Mesenchymal stem cell (in vitro differentiated cells and primary cell): ENCODE data around the gene UBE2L3.
"Not testable (repeated sequence)": the region's sequence is repeated elsewhere in the genome, so short reads cannot be mapped to it uniquely, and the experiment has no call there.

ENCODE experiments used
- DNase-seq: peaks from one replicate; pipeline ENCODE4 v3.0.0-alpha.2; 2013
- H2AFZ ChIP-seq: one replicate; pipeline ENCODE4 v1.6.1; 2013; ENCODE audit warnings: low read depth, mild to moderate bottlenecking, control low read depth, inconsistent platforms, low read length, moderate library complexity
- H2AK5ac ChIP-seq: 2 replicates; pipeline ENCODE4 v1.6.1; 2013; ENCODE audit warnings: low read length, moderate library complexity, mild to moderate bottlenecking, inconsistent platforms; ENCODE audit not compliant: severe bottlenecking
- H2BK120ac ChIP-seq: one replicate; pipeline ENCODE4 v1.6.1; 2013; ENCODE audit warnings: low read depth, mild to moderate bottlenecking, inconsistent platforms, low read length, moderate library complexity
- H2BK12ac ChIP-seq, 2 experiments: one replicate each; pipeline ENCODE4 v1.6.1; 2013; ENCODE audit warnings: inconsistent platforms in 2 of 2, low read length in 2 of 2, mild to moderate bottlenecking in 2 of 2, moderate library complexity in 2 of 2, control low read depth in 1 of 2
- H2BK15ac ChIP-seq: one replicate; pipeline ENCODE4 v1.6.1; 2013; ENCODE audit warnings: mild to moderate bottlenecking, low read depth, inconsistent platforms; ENCODE audit not compliant: poor library complexity, severe bottlenecking
- H2BK5ac ChIP-seq: 2 replicates; pipeline ENCODE4 v1.6.1; 2013; ENCODE audit warnings: low read depth, mild to moderate bottlenecking, low read length, control low read depth, inconsistent platforms; ENCODE audit not compliant: poor library complexity, severe bottlenecking
- H3K14ac ChIP-seq, 2 experiments: one replicate each; pipeline ENCODE4 v1.6.1; 2013; ENCODE audit warnings: inconsistent platforms in 2 of 2, low read length in 2 of 2, control low read depth in 1 of 2, mild to moderate bottlenecking in 1 of 2, moderate library complexity in 1 of 2
- H3K18ac ChIP-seq, 2 experiments: one replicate each; pipeline ENCODE4 v1.6.1; 2013; ENCODE audit warnings: inconsistent platforms in 2 of 2, low read length in 2 of 2, control low read depth in 1 of 2, low read depth in 1 of 2, mild to moderate bottlenecking in 1 of 2
- H3K23ac ChIP-seq, 2 experiments: one replicate each; pipeline ENCODE4 v1.6.1; 2013; ENCODE audit warnings: inconsistent platforms in 2 of 2, low read length in 2 of 2, mild to moderate bottlenecking in 2 of 2, moderate library complexity in 2 of 2, control low read depth in 1 of 2
- H3K27ac ChIP-seq: 2 replicates; pipeline ENCODE4 v1.5.1; 2013; ENCODE audit warnings: mild to moderate bottlenecking, moderate library complexity, low read length, control low read depth, inconsistent platforms; ENCODE audit not compliant: poor library complexity, severe bottlenecking
- H3K27me3 ChIP-seq, 2 experiments: 2 replicates each; pipeline versions ENCODE4 v1.6.1 to v1.7.0; 2013; ENCODE audit warnings: low read length in 2 of 2, mild to moderate bottlenecking in 2 of 2, moderate library complexity in 2 of 2, control low read depth in 1 of 2, inconsistent platforms in 1 of 2; ENCODE audit not compliant: control insufficient read depth in 1 of 2, insufficient read depth in 1 of 2
- H3K36me3 ChIP-seq, 2 experiments: 2 replicates each; pipeline versions ENCODE4 v1.6.1 to v1.7.0; 2013; ENCODE audit warnings: low read length in 2 of 2, control low read depth in 1 of 2, inconsistent platforms in 1 of 2, low read depth in 1 of 2, mild to moderate bottlenecking in 1 of 2; ENCODE audit not compliant: insufficient read depth in 2 of 2, control insufficient read depth in 1 of 2
- H3K4ac ChIP-seq, 2 experiments: one replicate each; pipeline ENCODE4 v1.6.1; 2013; ENCODE audit warnings: inconsistent platforms in 2 of 2, low read length in 2 of 2, mild to moderate bottlenecking in 2 of 2, moderate library complexity in 2 of 2, control low read depth in 1 of 2, low read depth in 1 of 2
- H3K4me1 ChIP-seq: 2 replicates; pipeline ENCODE4 v1.6.1; 2013; ENCODE audit warnings: low read depth, low read length, control low read depth; ENCODE audit not compliant: control insufficient read depth, insufficient read depth
- H3K4me2 ChIP-seq: 2 replicates; pipeline ENCODE4 v1.6.1; 2013; ENCODE audit warnings: low read length, mild to moderate bottlenecking, inconsistent platforms; ENCODE audit not compliant: poor library complexity, severe bottlenecking
- H3K4me3 ChIP-seq, 2 experiments: 2 replicates each; pipeline versions ENCODE4 v1.5.1 to v1.7.0; 2013; ENCODE audit warnings: low read length in 2 of 2, mild to moderate bottlenecking in 2 of 2, control low read depth in 1 of 2, low read depth in 1 of 2; ENCODE audit not compliant: insufficient read depth in 1 of 2
- H3K79me1 ChIP-seq: replicated peaks from 2 replicates; pipeline ENCODE4 v1.6.1; 2013; ENCODE audit warnings: mild to moderate bottlenecking, control low read depth, low read length, inconsistent platforms; ENCODE audit not compliant: poor library complexity, severe bottlenecking
- H3K9ac ChIP-seq: 2 replicates; pipeline ENCODE4 v1.7.0; 2013; ENCODE audit warnings: mild to moderate bottlenecking, low read length, moderate library complexity
- H3K9me3 ChIP-seq: 2 replicates; pipeline ENCODE4 v1.7.0; 2013; ENCODE audit warnings: mild to moderate bottlenecking, low read length; ENCODE audit not compliant: control insufficient read depth
- H4K8ac ChIP-seq: one replicate; pipeline ENCODE4 v1.6.1; 2013; ENCODE audit warnings: inconsistent platforms, mild to moderate bottlenecking, low read length, moderate library complexity
- H4K91ac ChIP-seq: one replicate; pipeline ENCODE4 v1.6.1; 2013; ENCODE audit warnings: mild to moderate bottlenecking, low read length, inconsistent platforms
- WGBS: methylation state at CpG from one replicate; pipeline ENCODE4 v1.1.7; 2013; ENCODE audit warnings: mixed read lengths; 5-methylcytosine and 5-hydroxymethylcytosine counted together

Gene UBE2L3

GRCh38 chr22:21612858-21613257 lies 45.3 kb downstream of the UBE2L3 start:
- Histone ChIP-seq H3K23ac (no peak overlapping the region), H3K4me1 (no peaks in the 10 kb centered on the region), H2BK15ac (no peak overlapping the region), H3K4me3 (no peak overlapping the region), H2AFZ (no peak overlapping the region), H3K9me3 (no peaks in the 10 kb centered on the region), H2AK5ac (no peak overlapping the region), H3K18ac (no peak overlapping the region), H3K79me1 (peaks cover 6% of the 10 kb centered on the region), H4K91ac (no peak overlapping the region), H2BK120ac (no peak overlapping the region), H2BK12ac (no peak overlapping the region), H3K14ac (no peak overlapping the region), H2BK5ac (no peak overlapping the region), H3K36me3 (peaks cover 31 to 55% of the 10 kb centered on the region in 2 experiments), H3K9ac (no peak overlapping the region), H3K4ac (no peak overlapping the region), H4K8ac (no peak overlapping the region), H3K27ac (no peak overlapping the region), H3K4me2 (no peak overlapping the region), H3K27me3 (no peaks in the 10 kb centered on the region)
- DNase-seq, result no peak
- WGBS, result 97% methylated on average over 7 of the region's 7 CpGs

GRCh38 chr22:21613553-21614233 lies 46.2 kb downstream of the UBE2L3 start:
- Histone ChIP-seq H3K4me2 (no peak overlapping the region), H2BK120ac (no peak overlapping the region), H3K18ac (no peak overlapping the region), H3K14ac (no peak overlapping the region), H3K27ac (no peak overlapping the region), H2AK5ac (no peak overlapping the region), H3K23ac (no peak overlapping the region), H2BK5ac (no peak overlapping the region), H2AFZ (no peak overlapping the region), H3K4ac (no peak overlapping the region), H3K9ac (no peak overlapping the region), H4K91ac (no peak overlapping the region), H3K4me1 (peaks cover 1% of the 10 kb centered on the region), H2BK12ac (no peak overlapping the region), H3K9me3 (no peaks in the 10 kb centered on the region), H3K27me3 (no peaks in the 10 kb centered on the region), H4K8ac (no peak overlapping the region), H3K79me1 (peaks cover 7% of the 10 kb centered on the region), H2BK15ac (no peak overlapping the region), H3K36me3 (peaks cover 33 to 57% of the 10 kb centered on the region in 2 experiments), H3K4me3 (no peak overlapping the region)
- DNase-seq, result no peak
- WGBS, result 83% methylated on average over 3 of the region's 4 CpGs

GRCh38 chr22:21615731-21616130 lies 48.2 kb downstream of the UBE2L3 start:
- Histone ChIP-seq H3K18ac (no peak overlapping the region), H3K23ac (no peak overlapping the region), H3K4me2 (no peak overlapping the region), H2AK5ac (no peak overlapping the region), H3K4me1 (peaks cover 12% of the 10 kb centered on the region), H3K36me3 (peaks cover 45 to 56% of the 10 kb centered on the region in 2 experiments), H2BK5ac (no peak overlapping the region), H4K8ac (no peak overlapping the region), H4K91ac (no peak overlapping the region), H2BK12ac (no peak overlapping the region), H3K27ac (no peak overlapping the region), H3K9me3 (no peaks in the 10 kb centered on the region), H3K4me3 (no peak overlapping the region), H2BK120ac (no peak overlapping the region), H3K9ac (no peak overlapping the region), H3K4ac (no peak overlapping the region), H3K79me1 (peaks cover 12% of the 10 kb centered on the region), H2BK15ac (no peak overlapping the region), H3K14ac (no peak overlapping the region), H2AFZ (no peak overlapping the region), H3K27me3 (no peaks in the 10 kb centered on the region)
- DNase-seq, result no peak
- 99% methylated on average over 4 of the region's 4 CpGs for WGBS

DNA sequence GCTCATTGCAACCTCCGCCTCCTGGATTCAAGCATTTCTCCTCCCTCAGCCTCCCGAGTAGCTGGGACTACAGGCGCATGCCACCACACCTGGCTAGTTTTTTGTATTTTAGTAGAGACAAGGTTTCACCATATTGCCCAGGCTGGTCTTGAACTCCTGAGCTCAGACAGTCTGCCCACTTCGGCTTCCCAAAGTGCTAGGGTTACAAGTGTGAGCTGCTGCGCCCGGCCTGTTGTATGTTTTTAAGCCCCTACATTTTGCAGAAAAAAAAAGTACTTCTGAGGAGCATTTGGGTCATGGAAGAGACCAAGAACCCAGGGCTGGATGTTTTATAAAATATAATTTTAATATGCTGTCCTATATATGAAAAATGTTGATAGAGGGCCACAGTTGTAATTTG lies 49.8 kb downstream of the UBE2L3 start:
- not testable (repeated sequence) for H3K4me2 ChIP-seq, H3K27ac ChIP-seq, H3K9ac ChIP-seq, H2AFZ ChIP-seq, H4K91ac ChIP-seq, H3K18ac ChIP-seq, H3K14ac ChIP-seq, H4K8ac ChIP-seq, H2AK5ac ChIP-seq, H3K27me3 ChIP-seq, H3K9me3 ChIP-seq, H2BK12ac ChIP-seq, H2BK5ac ChIP-seq, H3K23ac ChIP-seq, H2BK120ac ChIP-seq, H3K4me3 ChIP-seq, H3K4ac ChIP-seq, H2BK15ac ChIP-seq, DNase-seq
- peaks cover 15% of the 10 kb centered on the region for H3K4me1 ChIP-seq
- H3K36me3 ChIP-seq, result peaks cover 42 to 49% of the 10 kb centered on the region in 2 experiments
- H3K79me1 ChIP-seq, result peaks cover 19% of the 10 kb centered on the region
- 100% methylated on average over 6 of the region's 6 CpGs for WGBS
